Sciatic nerve (tissue), 2 donors: ENCODE results near the gene CCDC179. TPM values are rescaled to one million over a fixed set of nuclear protein-coding genes. Genes with fewer than 3 reads are reported as not detected.

ENCODE experiments used
- ATAC-seq: fragments of 200-7000 bp; cut with Tn5 transposase; one replicate; pipeline ENCODE4 v1.9.1; 2020; ENCODE audit warnings: mild to moderate bottlenecking, moderate library complexity
- DNase-seq: peaks from one replicate; pipeline ENCODE4 v3.0.0-alpha.2; 2020; ENCODE audit warnings: low spot score
- intact Hi-C: fragments of 100-400 bp; cut with DNase I; formaldehyde crosslinking; loops from one replicate; pipeline ENCODE4 v1.14.2; 2022
- total RNA-seq: library from RNA; stranded (reverse); fragmentation: NEBNext Ultra II Directional; extraction: Animal tissue kit (Norgen Biotek cat#: 25700); gene quantifications from one replicate; pipeline ENCODE4 v1.2.1, GENCODE V29; 2021
- donor health status: DM: no; HTN: no; CAD: no.
- donor health status: DM: no; HTN: no; CAD: no.

CCDC179 gene
- total RNA-seq, 1 donor from 2014 or later = not detected

GRCh38 chr11:22822203-22822602 lies 38.1 kb downstream of the CCDC179 start:
- intact Hi-C loops = no loop called here
- DNase-seq (no peak), ATAC-seq (no peak)

GRCh38 chr11:22809893-22810292 lies 50.4 kb downstream of the CCDC179 start:
- ATAC-seq (no peak), DNase-seq (no peak)
- intact Hi-C loops = no loop called here

GRCh38 chr11:22808571-22809197 lies 51.6 kb downstream of the CCDC179 start:
- intact Hi-C loops = no loop called here
- ATAC-seq (no peak), DNase-seq (no peak)

- DNase-seq (no peak), ATAC-seq (no peak)
- intact Hi-C loops = no loop called here
These were observed 52.3 kb downstream of the CCDC179 start for GRCh38 chr11:22807855-22808570.

DNA sequence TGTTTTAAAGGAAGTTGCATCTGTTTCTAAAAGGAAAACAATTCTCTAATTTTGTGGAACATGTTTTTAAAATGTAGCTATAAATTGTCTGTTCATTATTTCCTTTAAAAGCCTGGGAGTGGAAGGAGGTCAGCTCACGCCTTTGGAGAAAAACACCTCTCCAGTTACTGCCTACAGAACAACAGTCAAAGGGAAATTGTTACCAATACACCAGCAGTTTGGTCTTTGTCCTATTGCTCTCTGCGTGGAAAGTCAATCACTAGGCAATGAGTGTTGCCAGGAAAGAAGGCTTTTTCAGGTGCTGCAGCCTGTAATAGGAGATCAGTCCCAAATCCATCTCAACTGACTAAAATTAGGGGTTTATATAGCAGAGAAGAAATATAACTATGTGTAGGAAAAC lies 52.9 kb downstream of the CCDC179 start:
- intact Hi-C loops = no loop called here
- ATAC-seq (no peak), DNase-seq (no peak)

GRCh38 chr11:22802861-22803260 lies 57.4 kb downstream of the CCDC179 start:
- no peak for DNase-seq
- no peak for ATAC-seq
- intact Hi-C loops = no loop called here

- ATAC-seq (no peak), DNase-seq (no peak)
- intact Hi-C loops = no loop called here
These were observed 59.8 kb downstream of the CCDC179 start for GRCh38 chr11:22800482-22800881.

GRCh38 chr11:22798901-22799300 lies 61.4 kb downstream of the CCDC179 start:
- intact Hi-C loops = no loop called here
- ATAC-seq (no peak), DNase-seq (no peak)

GRCh38 chr11:22797047-22797446 lies 63.2 kb downstream of the CCDC179 start:
- ATAC-seq = no peak
- intact Hi-C loops = no loop called here
- no peak for DNase-seq

Other genes with a start within 250 kb of the CCDC179 start
- 8.4 TPM for gene FANCF, start 234.7 kb downstream of the CCDC179 start, total RNA-seq
- gene GAS2, start 193.9 kb downstream of the CCDC179 start, total RNA-seq = 22.1 TPM
- gene SVIP, start 30.7 kb downstream of the CCDC179 start, total RNA-seq = 137 TPM